Heart left ventricle (tissue), 13 donors: ENCODE measurements around the gene PSMD9.

ENCODE experiments used
- CTCF ChIP-seq, 12 donors: fragments of 200-600 bp; sonication (generic) in 4 of 12; IDR thresholded peaks; one replicate each; pipeline versions ENCODE4 v1.5.0 to v1.8.0; 2018 to 2022; ENCODE audit warnings: antibody characterized with exemption in 12 of 12, mild to moderate bottlenecking in 5 of 12
- POLR2A ChIP-seq, 2 donors: fragments of 450-650 bp; IDR thresholded peaks; one replicate each; pipeline ENCODE4 v1.6.1; 2017; ENCODE audit warnings: antibody characterized with exemption in 2 of 2, mild to moderate bottlenecking in 2 of 2, moderate library complexity in 2 of 2
- donor health status: ischemic (EF 13 %, LVEDD 7.1; RV severe dilation, severe dysfunction).
- donor health status: DM: no; HTN: yes; CAD: no.
- donor health status: DM: no; HTN: no; CAD: no.
- donor health status: ischemic (EF 25% LVEDD 6.9; RV normal size, moderate dysfunction).
- donor health status: ischemic (EF 25% LVEDD 5.7; RV mildly dilated, moderate dysfunction).
- donor health status: ischemic (EF 35%, LVEDD 5.7; RV mildly dilated, moderate dysfunction).
- donor health status: nonischemic (EF 11% LVEDD 7.7; RV severe dilation, severe dysfunction).
- donor health status: DM: yes; HTN: yes; CAD: no.
- donor health status: PGD.
- donor health status: ischemic (EF 29% LVEDD 5.4; RV normal size, mild dysfunction).
- donor health status: nonischemic (EF 23%, LVEDD 6.1; RV moderate dilation, normal function).

- TF ChIP-seq CTCF (IDR thresholded peaks at IDR 0.05) (no peak), POLR2A (IDR thresholded peaks at IDR 0.05) (no peak)
These were observed 45.2 kb upstream of the PSMD9 start for GRCh38 chr12:121843236-121843982.
